GM18867 (cell line): ENCODE data around the gene KRT74.

ENCODE experiments used
- ATAC-seq: cut with Tn5 transposase; IDR thresholded peaks from one replicate; pipeline ENCODE4 v1.9.1; 2021; ENCODE audit warnings: mild to moderate bottlenecking, moderate library complexity; ENCODE audit not compliant: unreplicated experiment

KRT74 gene

DNA sequence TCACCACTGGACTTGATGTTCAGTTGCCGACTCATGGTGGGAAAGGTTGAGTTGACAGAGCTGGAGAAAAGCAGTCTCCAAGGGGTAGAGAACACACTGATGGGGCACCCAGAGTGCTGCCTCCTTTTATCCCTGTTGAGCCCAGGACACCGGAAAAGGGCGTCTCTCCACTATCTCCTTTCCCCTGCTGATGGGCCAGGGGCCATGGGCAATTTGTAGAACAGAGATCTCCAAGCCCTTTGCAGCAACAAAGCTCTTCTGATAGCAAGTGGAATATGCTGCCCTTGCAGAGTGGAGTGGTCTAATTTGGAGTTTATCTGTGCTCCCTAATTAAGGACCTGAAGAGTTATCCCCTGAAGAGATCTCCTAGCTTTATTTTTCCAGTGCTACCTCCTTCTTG lies at the start of gene KRT74:
Gene KRT74 (minus strand): TSS at position 101 of the 400 bp plus-strand sequence. CDS start 66 bp downstream, at position 35.
- no peak for ATAC-seq

DNA sequence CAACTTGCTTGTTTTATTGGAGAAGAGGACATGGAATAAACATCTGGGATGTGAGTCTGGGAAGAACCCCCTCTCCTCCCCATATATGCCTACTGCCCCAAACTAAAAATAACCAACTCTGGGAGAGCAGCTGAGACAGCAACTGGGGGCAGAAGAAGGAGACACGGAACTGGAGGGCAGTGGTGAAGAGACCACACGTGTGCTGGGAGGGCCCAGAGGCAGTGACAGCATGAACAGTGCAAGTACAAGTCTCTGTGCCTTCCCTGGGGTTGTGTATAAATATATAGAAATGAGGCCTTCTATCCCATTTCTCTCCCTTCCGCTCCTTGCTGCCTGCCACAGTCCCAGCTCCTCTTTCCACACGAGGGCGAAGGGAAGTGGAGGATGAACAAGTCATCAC lies 48.7 kb upstream of the KRT74 start:
- no peak for ATAC-seq

DNA sequence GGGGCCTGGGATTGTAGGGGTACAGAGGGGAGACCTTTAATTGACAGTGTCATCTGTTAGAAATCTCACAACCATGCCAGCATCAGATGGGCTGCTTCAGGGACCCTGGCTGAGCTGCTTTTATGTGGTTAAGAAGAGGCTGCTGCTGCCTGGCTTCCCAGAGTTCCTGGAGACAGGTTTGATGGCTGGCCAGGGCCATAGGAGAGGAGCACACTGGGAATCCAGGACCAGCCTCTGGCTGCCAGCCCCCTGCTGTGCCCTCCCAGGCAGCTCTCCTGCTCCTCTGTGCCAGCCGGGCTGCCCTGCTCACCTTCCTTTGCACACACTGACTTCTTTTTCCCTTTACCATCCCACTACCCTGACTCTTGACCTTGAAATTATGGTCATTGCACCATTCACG lies 45.2 kb upstream of the KRT74 start:
- ATAC-seq = no peak

DNA sequence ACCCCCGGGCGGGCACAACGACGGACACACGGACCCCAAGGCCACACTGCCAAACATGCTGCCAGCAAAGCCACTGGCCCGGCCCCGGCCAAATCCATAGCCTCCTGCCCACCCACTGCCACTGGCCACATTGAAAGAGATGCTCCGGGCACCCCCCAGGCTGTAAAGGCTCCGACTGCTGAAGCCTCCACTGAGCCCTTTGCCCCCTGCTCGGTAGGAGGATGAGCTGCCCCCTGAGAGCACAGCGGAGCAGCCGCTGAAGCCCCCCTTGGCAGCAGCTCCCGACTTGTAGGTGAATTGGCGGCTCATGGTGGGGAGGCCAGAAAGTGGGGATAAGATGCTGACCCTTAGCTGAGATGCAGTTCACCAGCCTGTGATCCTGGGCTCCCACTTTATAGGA lies 44.6 kb upstream of the KRT74 start, which contains the start of gene KRT73:
Gene KRT73 (minus strand): TSS at position 344 of the 400 bp plus-strand sequence. CDS start 35 bp downstream, at position 309.
- ATAC-seq = no peak

- no peak for ATAC-seq
Observed at GRCh38 chr12:52617403-52617785, 43.8 kb upstream of the KRT74 start.

GRCh38 chr12:52616680-52617402 lies 43.2 kb upstream of the KRT74 start:
- no peak for ATAC-seq

DNA sequence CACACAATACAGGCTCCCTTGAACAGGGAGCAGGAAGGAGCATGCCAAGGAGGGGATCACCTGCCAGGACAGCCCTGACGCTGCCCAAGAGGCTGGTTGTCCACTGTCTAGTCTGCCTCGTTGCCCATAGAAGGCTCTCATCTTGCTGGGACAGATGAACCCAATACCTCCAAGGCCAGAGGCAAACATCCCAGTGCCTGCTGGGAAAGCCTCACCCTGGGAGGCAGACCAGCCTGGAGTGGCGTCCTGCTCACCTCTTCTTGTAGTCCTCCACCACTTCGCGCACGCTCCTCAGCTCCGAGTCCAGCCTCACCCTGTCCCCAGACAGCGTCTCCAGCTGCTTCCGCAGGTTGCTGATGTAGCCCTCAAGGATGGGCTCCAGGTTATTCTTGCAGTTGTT lies 42.3 kb upstream of the KRT74 start:
- no peak for ATAC-seq

GRCh38 chr12:52615208-52615868 lies 41.7 kb upstream of the KRT74 start:
- ATAC-seq = no peak

DNA sequence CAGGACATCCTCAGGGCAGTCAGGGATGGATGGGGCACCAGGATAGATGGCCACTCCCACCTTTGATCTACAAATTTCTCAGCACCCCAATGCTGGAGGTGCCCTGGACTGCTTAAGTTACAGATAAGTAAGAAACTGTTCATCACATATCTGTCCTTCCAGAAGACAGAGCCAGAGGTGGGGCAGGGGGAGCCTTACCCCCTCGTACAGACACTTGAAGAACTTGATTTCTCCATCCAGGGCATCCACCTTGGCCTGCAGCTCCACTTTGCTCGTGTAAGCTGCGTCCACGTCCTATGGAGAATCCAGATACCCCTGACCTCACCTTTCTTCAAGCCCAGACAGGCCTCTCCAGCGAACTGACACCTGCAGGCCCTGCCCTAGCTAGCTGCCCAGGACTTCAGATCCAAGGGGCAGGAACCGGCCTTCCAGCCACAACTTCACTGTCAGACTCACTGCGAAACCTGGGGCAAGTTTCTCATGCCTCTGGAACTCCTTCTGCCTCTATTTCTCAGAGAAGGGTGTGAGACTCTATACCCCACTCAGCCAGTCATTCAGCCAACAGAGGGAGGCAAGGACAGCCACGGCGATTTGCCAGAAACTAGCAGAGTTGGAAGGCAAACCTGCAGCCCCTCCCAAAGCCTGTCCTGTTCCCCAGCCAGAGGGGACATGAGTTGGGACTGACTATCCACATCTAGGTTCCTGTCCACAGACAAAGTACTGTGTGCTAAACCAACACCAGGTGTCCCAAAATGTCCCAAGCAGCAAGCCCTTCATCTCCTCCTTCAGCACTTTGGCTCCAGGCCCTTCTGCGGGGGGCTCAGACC lies 41.0 kb upstream of the KRT74 start:
- ATAC-seq = no peak

DNA sequence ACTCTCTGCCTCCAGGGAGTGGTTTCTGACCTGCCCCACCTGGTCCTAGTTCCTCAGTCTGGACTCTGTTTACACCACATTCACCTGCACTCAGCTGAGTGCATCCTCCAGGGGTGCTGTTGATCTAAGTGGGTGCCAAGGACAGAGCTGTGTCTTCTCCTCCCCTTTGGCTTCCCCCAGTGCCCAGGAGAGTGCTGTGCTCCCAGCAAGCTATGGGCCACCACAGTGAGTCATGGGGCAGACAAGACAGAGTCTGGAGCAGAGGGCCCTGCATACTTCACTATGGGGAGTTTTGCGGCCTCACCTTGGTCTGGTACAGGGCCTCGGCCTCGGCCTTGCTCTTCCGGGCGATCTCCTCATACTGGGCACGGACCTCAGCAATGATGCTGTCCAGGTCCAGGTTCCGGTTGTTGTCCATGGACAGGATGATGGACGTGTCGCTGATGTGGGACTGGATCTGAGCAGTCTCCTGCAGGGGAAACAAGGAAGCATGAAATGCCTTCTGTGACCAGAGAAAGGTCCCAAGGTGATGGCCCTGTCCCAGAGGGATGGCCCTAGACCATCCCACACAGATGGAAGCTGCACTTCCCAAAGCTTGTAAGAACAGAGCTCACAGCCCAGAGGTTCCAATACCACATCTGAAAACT lies 39.9 kb upstream of the KRT74 start:
- ATAC-seq = no peak

GRCh38 chr12:52612431-52613383 lies 39.1 kb upstream of the KRT74 start:
- ATAC-seq = no peak

DNA sequence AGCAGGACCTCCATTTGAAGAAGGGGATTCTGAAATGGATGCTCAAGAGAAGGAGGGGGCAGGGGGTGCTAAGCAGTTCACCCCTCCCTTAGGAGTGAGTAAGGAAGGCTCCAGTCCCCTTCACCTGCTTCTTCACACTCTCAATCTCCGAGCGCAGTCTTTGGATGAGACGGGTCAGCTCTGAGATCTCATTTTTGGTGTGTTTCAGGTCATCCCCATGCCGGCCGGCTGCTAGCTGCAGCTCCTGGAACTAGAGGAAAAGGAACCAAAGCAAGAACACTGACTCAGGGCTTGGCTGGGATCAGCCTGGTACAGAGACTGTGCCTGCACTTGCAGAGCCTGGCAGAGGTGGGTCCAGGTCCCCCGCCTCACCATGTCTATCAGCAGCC lies 37.4 kb upstream of the KRT74 start:
- ATAC-seq = no peak

DNA sequence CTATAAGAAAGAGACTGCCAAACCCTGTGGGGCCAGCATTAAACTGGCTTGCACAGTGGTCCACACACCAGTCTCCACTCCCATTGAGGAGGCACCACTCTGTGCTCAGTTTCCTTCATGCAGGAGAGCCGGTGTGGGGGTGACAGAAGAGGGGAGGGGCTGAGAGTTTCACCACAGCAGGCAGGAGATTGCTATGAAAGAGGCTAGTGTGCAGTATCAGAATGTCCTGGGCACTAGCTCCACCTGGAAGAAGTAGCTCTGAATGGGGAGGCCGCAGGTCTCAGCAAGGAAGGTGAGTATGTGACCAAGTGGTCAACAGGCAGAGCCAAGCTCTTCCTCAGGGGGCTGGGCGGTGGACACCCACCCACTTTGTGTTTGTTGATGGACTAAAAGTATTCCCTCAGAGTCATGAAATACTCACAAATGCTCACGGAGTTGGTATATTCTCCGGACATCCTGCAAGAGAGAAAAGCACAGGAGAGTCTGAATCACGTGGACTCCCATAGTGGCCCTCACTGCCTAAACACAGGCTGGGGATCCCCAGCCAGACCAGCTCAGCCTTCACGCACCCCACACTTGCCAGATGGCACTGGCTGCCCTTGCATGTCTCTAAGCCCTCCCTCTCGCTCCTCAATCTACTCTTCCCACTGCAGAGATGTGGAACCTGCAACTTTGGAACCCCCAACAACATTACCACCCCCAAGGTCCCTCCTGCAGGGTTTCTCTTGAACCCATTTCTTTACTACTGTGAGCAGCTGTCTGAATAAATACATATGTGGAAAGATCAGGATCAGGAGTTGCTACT lies 35.4 kb upstream of the KRT74 start:
- no peak for ATAC-seq

DNA sequence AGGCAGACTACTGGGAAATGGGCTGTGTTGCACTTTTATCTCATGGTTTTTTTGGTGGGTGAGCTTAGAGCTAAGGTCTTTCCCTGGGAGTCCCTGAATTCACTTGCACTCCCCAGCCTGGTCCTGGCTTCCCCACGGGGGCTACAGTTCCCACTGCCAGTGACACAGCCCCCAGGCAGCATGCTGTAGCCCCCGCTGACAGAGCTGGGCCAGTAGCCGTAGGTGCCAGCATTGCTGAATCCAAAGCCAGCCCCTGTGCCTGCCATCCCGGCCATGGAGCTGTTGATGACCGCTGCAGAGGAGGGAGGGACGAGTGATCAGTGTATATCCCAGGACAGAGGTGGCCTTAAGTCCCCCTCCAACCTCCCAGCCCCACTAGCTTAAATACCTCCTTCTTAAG lies 34.5 kb upstream of the KRT74 start:
- no peak for ATAC-seq

GRCh38 chr12:52607314-52607713 lies 33.7 kb upstream of the KRT74 start:
- ATAC-seq = no peak

DNA sequence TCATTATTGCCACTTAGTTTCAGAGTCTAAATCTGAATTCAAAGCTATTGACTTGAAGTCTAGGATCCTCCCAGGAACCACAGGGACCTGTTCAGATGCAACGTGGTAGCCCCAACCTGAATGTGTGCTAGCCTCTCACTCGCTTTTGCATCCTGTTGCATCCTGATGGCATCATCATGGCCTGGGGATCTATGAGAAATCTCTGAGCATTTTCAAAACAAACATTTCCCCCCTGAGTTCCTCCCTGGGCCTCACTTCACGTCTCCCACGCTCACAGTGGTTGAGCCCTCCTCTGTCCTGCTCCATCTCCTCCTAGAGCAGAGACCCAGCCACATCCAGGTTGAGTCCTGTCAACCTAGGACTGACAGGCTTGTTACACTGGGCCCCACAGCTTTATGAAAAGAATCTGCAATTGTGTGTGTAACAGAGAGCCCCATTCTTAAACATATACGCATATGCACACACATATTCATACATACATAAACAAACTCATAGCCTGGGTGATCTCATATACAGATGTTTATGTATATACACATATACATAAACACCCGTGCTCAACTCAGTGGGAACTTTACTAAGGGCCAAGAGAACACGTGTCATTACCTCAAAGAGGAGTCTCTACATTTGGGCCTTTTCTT lies 33.1 kb upstream of the KRT74 start:
- ATAC-seq = no peak

- ATAC-seq = no peak
Observed at GRCh38 chr12:52606096-52606495, 32.5 kb upstream of the KRT74 start.

- no peak for ATAC-seq
Observed at GRCh38 chr12:52605542-52605941, 31.9 kb upstream of the KRT74 start.

DNA sequence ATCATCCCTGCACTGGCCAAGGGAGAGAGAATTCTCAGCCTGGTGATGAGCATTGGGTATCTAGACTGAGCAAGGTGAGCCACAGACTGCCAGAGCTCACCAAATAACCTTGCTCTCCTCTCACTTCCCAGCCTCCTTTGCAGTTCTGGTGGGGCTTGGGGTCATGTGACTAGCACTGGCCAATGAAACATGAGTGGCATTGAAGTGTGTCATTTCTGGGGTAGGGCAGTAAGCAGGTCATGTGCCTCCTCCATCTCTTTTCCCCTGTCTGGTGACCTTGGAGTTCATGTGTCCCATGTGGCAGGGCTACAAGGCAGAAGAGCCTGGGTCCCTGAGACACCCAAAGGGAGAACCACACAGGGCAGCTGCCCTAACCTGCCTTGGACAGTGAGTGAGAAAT lies 31.2 kb upstream of the KRT74 start:
- ATAC-seq = no peak
